CD4-positive, alpha-beta T cell treated with Interleukin-4 for 4 hours (primary cell): ENCODE results near the gene NMRAL1.

Experiments
- DNase-seq: peaks from one replicate; pipeline ENCODE4 v3.0.0-alpha.2; 2020

Gene NMRAL1

DNA sequence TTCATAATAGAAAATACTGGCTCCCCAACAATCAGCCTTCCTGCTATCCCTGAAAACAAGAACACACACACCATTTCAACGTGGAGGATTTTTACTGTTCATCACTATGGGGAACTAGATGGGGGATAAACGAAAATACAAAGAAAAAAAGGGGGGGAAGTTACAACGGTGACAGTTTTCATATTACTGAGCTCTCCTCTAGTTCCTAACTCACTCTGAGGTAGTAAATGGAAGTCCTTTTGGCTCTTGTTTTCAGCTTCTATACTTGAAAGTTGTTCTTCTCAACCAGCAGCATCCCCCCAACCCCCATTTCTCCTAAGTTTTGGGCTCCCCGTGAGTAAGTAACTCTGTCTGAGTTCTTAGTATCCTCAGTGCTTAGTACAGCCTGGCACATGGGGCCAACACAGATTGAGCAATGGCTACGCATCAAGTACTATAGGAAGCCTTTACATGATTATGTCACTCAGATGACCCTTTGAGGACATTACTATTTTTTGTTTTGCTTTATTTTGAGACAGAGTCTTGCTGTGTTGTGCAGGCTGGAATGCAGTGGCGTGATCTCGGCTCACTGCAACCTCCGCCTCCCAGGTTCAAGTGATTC lies 53.8 kb downstream of the NMRAL1 start:
- DNase-seq: no peak

DNA sequence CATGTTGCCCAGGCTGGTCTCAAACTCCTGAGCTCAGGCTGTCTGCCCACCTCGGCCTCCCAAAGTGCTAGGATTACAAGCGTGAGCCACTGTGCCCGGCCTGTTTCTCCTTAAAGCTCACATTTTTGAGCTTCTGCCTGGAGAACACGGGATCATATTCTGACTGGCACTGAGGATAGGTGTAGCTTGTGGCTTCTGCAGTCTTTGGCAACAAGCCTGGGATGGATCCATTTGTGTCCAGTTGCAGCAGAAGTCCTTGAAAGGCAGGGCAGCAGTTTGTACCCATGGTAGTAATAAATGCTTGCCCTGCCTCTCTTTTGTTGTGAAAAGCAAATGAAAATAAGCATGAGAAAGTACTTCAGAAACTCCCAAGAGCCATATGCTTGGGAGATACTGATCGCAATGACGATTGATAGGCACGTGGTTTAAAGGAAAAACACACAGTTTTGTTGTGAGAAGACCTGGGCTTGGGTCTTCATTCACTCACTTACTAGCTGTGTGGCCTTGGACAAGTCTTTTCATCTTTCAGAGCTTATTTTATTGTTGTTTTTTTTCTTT lies 54.9 kb downstream of the NMRAL1 start:
- no peak for DNase-seq

DNA sequence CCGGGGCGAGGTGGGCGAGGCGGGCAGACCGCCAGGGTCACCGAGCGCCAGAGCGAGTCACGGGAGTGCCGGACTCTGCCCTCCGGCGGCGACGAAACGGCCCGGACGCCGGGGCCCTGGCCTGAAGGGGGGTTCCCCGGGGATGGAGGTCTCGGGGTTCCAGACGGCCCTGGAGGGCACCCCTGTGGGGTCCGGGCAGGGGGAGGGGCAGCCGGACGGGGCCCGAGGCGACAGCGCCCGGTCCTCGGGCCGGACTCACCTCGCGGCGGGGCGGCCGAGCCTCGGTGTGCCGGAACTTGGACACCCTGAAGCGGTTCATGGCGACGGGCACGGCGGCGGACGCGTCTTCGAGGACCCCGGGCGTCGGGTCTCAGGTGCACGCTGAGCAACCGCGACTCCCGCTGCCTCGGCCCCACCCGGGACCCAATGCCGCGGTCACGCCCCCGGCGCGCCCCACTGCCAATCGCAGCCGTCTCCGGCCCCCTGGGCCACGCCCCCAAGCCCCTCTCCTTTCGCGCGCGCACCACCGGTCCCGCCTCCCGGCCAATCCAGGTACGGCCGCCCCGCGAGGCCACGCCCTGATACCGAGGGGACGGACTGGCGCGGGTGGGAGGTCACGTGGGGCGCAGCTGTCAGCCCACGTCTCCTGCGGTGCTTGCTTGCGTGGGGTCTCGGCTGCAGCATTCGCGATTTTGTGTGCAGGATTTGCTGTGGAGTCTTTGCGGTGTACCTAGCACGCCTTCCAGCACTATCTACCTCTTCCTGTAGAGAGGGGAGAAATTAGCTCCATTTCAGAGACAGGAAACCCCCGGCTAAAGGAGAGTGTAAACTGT lies 58.0 kb downstream of the NMRAL1 start, which contains the start of gene CORO7:
CORO7 (minus strand) TSS at position 397 of the 833 bp plus-strand sequence; CDS start at position 319, 78 bp downstream.
- DNase-seq: peak; percentile 98

DNA sequence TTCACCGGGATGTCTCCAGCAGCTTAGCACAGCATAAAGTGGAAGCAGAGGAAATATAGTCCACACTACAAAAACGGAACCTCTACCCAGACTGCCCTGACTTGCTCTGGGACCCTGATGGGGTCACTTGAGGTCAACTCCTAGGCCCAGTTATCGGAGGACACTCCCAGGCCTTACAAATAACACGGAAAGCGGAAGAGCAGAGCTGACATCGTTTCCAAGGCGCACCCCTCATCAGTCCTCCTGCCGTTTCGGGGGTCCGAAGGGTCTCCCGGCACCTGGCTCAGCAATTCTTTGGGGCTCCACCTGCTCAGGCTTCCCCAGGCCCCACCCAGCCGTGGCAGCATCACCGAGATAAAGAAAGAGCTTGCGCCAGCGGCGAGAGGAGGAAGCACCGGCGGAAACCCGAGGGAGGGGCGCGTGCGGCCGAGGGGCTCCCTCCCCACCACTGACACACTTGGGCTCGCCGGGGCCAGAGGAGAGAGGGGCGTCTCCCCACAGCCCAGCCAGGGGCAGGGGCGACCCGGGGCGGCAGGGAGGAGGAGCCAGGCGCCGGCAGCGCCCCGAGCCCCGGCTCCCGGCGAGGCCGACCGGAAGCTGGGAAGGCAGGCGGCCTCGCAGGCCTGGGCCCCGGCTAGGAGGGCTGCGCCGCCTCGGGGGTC lies 58.8 kb downstream of the NMRAL1 start:
- DNase-seq: peak; percentile 74

DNA sequence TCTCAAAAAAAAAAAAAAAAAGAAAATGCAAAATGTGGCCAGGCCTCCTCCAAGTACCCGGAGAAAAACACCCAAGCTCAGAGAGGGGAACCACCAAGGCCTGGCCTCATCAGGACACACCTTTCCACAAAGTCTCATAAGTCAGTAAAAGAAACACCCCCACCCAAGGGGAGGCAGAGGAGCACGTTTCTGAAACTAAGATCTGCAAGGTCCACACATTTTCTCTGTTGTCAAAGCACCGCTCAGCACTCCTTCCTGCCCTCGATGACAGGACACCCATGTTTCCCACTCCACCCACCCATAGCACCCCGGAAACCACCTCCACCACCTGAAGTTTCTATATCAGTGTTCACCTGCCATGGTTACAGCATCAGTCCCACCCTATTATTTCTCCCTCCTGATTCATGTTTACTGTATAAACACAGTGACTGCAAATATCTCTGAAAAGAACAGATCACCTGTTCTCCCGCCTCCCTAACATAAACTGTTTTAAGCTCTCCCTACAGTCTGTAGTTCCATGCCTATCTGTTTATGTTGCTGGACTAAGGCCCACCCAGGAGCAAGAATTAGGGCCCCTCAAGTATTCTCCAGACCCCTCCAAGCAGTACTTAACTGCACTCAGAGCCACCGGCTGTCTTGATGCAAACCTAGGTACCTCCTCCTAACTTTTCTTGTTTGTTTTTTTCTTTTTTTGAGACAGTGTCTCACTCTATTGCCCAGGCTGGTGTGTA lies 60.1 kb downstream of the NMRAL1 start:
- DNase-seq: peak; percentile 97

DNA sequence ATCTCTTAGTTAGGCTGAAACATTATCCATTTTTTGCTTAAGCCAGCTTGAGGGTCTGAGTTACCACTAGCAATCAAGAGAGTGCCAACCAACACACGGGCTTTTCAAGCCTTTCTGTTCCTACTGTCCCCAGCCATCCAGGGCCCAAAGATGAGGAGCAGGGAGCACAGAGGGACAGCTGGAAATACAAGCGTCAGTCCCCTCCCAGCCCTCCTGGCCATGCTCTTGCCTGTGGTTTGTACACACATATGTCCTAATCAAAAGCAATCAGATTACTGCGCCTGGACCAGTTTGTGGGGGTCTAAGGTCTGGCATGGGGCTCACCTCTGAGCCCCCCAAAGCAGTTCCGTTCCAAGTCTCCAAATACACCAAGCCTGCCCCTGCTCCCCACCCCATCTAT lies 61.6 kb downstream of the NMRAL1 start:
- DNase-seq: no peak

DNA sequence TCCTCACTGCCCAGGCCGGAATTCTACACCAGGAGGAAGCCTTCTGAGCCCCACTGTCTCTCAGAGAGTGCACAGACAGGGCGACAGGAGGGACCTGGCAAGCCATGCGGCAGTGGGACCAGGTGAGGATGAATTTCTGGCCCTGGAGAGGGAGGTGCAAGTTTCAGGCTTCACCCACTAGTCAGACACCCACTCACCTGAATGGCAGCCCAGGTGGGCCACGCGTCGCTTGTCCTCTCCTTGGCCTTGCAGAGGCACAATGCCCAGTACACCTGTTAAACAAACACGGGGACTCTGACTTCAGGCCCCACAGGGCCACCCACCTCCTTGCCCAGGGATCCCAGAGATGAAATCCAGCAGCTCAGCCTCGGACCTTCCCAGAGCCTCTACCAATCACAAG lies 62.3 kb downstream of the NMRAL1 start:
- no peak for DNase-seq
